Measurements from ENCODE around the gene LAP3.

DNA sequence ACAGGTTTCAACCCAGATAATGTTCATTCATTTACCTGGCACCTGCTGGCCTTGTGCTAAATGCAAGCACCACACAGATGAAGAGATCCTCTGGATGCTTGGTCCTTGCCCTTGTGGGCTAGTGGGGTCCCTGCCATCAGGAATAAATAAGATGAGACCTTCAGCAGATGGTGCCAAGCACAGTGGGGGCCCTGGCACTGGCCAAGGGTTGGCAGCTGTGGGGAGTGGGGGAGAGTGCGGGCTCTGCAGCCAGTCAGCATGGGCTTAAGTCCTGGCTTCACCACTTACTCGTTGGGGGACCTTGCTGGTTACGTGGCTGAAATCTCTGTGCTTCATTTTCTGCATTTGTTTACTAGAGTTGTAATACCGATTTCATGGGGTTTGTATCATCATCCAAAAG, 6.9 kb downstream of the LAP3 start:
- no peak for TF ChIP-seq POLR2A (IDR thresholded peaks at IDR 0.05; ENCODE audit: low read length)
- no peak for TF ChIP-seq GATA1 (IDR thresholded peaks at IDR 0.05; ENCODE audit: low read depth, low read length)

Data from erythroblast (primary cell).